Body of pancreas (tissue), 4 donors: ENCODE data around the gene SLC25A53.
"Not testable (repeated sequence)": the region's sequence is repeated elsewhere in the genome, so short reads cannot be mapped to it uniquely, and the experiment has no call there.

Source experiments
- POLR2A ChIP-seq, 3 donors: fragments of 450-650 bp; IDR thresholded peaks; one replicate each; pipeline ENCODE4 v1.6.1; 2016; ENCODE audit warnings: antibody characterized with exemption in 3 of 3, mild to moderate bottlenecking in 2 of 3
- TF ChIP-seq, protein P1 (sequence below), 7 experiments: fragments of 450-650 bp in 4 of 7; fragments of 200-600 bp in 3 of 7; sonication (generic) in 3 of 7; IDR thresholded peaks; one replicate each; pipeline ENCODE4 v1.5.1; 2016 to 2019; ENCODE audit warnings: antibody characterized with exemption in 7 of 7

DNA sequence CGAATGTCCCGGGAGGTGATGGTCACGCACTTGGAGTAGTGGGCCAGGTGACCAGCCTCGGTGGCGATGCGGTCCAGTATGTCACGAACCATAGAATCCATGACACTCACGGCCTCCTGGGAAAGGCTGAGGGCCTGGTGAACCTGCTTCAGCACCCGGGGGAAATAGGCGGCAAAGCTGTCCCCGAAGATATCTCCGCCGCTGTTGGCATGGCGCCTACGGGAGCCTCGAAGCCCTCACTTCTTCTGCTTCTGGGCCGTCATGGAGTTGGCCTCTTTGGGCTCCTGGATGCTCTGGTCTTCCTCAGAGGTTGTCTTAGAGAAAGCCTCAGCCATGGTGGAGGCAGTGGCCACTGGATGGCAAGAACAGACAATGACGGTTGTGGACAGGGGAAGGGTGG lies 94.2 kb downstream of the SLC25A53 start:
- TF ChIP-seq, protein P1, sequence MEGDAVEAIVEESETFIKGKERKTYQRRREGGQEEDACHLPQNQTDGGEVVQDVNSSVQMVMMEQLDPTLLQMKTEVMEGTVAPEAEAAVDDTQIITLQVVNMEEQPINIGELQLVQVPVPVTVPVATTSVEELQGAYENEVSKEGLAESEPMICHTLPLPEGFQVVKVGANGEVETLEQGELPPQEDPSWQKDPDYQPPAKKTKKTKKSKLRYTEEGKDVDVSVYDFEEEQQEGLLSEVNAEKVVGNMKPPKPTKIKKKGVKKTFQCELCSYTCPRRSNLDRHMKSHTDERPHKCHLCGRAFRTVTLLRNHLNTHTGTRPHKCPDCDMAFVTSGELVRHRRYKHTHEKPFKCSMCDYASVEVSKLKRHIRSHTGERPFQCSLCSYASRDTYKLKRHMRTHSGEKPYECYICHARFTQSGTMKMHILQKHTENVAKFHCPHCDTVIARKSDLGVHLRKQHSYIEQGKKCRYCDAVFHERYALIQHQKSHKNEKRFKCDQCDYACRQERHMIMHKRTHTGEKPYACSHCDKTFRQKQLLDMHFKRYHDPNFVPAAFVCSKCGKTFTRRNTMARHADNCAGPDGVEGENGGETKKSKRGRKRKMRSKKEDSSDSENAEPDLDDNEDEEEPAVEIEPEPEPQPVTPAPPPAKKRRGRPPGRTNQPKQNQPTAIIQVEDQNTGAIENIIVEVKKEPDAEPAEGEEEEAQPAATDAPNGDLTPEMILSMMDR (IDR thresholded peaks at IDR 0.05), result not testable (repeated sequence)
- not testable (repeated sequence) for TF ChIP-seq POLR2A (IDR thresholded peaks at IDR 0.05)
